Measurements from ENCODE around the gene ATF7. TPM values are rescaled to one million over a fixed set of nuclear protein-coding genes. Genes with fewer than 3 reads are reported as not detected.

The ATF7 gene
- total RNA-seq, 1 experiment from 2014 or later = 44.3 TPM

- H3K4me3 ChIP-seq (ENCODE audit: low read depth, low read length, poor library complexity, severe bottlenecking) = no peak overlapping the region
- TF ChIP-seq EZH2 (IDR thresholded peaks at IDR 0.05; ENCODE audit: borderline replicate concordance, low read depth, low read length, poor library complexity, severe bottlenecking) (no peak), CTCF (conservative IDR thresholded peaks at IDR 0.05; ENCODE audit: low read depth, low read length) (no peak)
- H3K9me3 ChIP-seq (ENCODE audit: low read depth, low read length, poor library complexity, severe bottlenecking) = no peaks in the 10 kb centered on the region
- DNase-seq (ENCODE audit: low spot score) = no peak
- H3K4me1 ChIP-seq (ENCODE audit: insufficient read depth, low read length, poor library complexity, severe bottlenecking) = peaks cover 5% of the 10 kb centered on the region
- no peak overlapping the region for H3K27ac ChIP-seq (ENCODE audit: low read depth, low read length, poor library complexity, severe bottlenecking)
- H3K27me3 ChIP-seq (replicated peaks; ENCODE audit: insufficient read depth, low read depth, low read length, poor library complexity) = no peaks in the 10 kb centered on the region
- ChIA-PET CTCF (no interaction called here), POLR2A (ENCODE audit: low non-redundant PET) (no interaction called here)
- no TSS peak for BruUV-seq (replicated peaks)
- H3K36me3 ChIP-seq (ENCODE audit: insufficient read depth, low read length, poor library complexity, severe bottlenecking) = no peaks in the 10 kb centered on the region
- intact Hi-C loops (cut with micrococcal nuclease; ENCODE audit: unreplicated experiment) = no loop called here
These were observed 67.6 kb downstream of the ATF7 start for GRCh38 chr12:53558631-53559030.

GRCh38 chr12:53552361-53553327 is 73.5 kb downstream of the ATF7 start:
- intact Hi-C loops (cut with micrococcal nuclease; ENCODE audit: unreplicated experiment) = no loop called here

GRCh38 chr12:53551889-53552291 is 74.3 kb downstream of the ATF7 start:
- Histone ChIP-seq H3K4me3 (ENCODE audit: low read depth, low read length, poor library complexity, severe bottlenecking) (no peak overlapping the region), H3K27ac (ENCODE audit: low read depth, low read length, poor library complexity, severe bottlenecking) (peak overlapping the region; percentile 18), H3K9me3 (ENCODE audit: low read depth, low read length, poor library complexity, severe bottlenecking) (no peaks in the 10 kb centered on the region), H3K36me3 (ENCODE audit: insufficient read depth, low read length, poor library complexity, severe bottlenecking) (peaks cover 10% of the 10 kb centered on the region), H3K4me1 (ENCODE audit: insufficient read depth, low read length, poor library complexity, severe bottlenecking) (peaks cover 19% of the 10 kb centered on the region), H3K27me3 (replicated peaks; ENCODE audit: insufficient read depth, low read depth, low read length, poor library complexity) (no peaks in the 10 kb centered on the region)
- POLR2A ChIA-PET (ENCODE audit: low non-redundant PET) = no interaction called here
- peak; percentile 47 for DNase-seq (ENCODE audit: low spot score)
- intact Hi-C loops (cut with micrococcal nuclease; ENCODE audit: unreplicated experiment) = no loop called here
- TF ChIP-seq CTCF (conservative IDR thresholded peaks at IDR 0.05; ENCODE audit: low read depth, low read length) (peak; percentile 18; the same call in 1 of the 2 replicates), EZH2 (IDR thresholded peaks at IDR 0.05; ENCODE audit: borderline replicate concordance, low read depth, low read length, poor library complexity, severe bottlenecking) (no peak)
- BruUV-seq (replicated peaks) = no TSS peak
- CTCF ChIA-PET = interaction anchor here (0.6 kb wide), 1 partner anchor 8 kb away, joined by 3 read pairs; no protein-coding TSS in a partner anchor

More at GRCh38 chr12:53552361-53553327, 73.5 kb downstream of the ATF7 start:
- ChIA-PET CTCF (interaction anchor here (0.6 kb wide), 1 partner anchor 9 kb away, joined by 3 read pairs; no protein-coding TSS in a partner anchor), POLR2A (ENCODE audit: low non-redundant PET) (no interaction called here)
- no peaks in the 10 kb centered on the region for H3K27me3 ChIP-seq (replicated peaks; ENCODE audit: insufficient read depth, low read depth, low read length, poor library complexity)
- BruUV-seq (replicated peaks) = no TSS peak
- peak overlapping the region; percentile 18 for H3K27ac ChIP-seq (ENCODE audit: low read depth, low read length, poor library complexity, severe bottlenecking)
- H3K9me3 ChIP-seq (ENCODE audit: low read depth, low read length, poor library complexity, severe bottlenecking) = no peaks in the 10 kb centered on the region
- H3K4me1 ChIP-seq (ENCODE audit: insufficient read depth, low read length, poor library complexity, severe bottlenecking) = peaks cover 19% of the 10 kb centered on the region
- no peak overlapping the region for H3K4me3 ChIP-seq (ENCODE audit: low read depth, low read length, poor library complexity, severe bottlenecking)
- DNase-seq (ENCODE audit: low spot score) = no peak
- peaks cover 8% of the 10 kb centered on the region for H3K36me3 ChIP-seq (ENCODE audit: insufficient read depth, low read length, poor library complexity, severe bottlenecking)
- TF ChIP-seq CTCF (conservative IDR thresholded peaks at IDR 0.05; ENCODE audit: low read depth, low read length) (no peak), EZH2 (IDR thresholded peaks at IDR 0.05; ENCODE audit: borderline replicate concordance, low read depth, low read length, poor library complexity, severe bottlenecking) (no peak)
